HepG2 (cell line): Measurements from ENCODE around the gene AUNIP. TPM values are rescaled to one million over a fixed set of nuclear protein-coding genes. Genes with fewer than 3 reads are reported as not detected.

Experiments
- ATAC-seq: fragments of 200-7000 bp; cut with Tn5 transposase; 3 replicates; pipeline ENCODE4 v1.9.1; 2020; ENCODE audit warnings: mild to moderate bottlenecking, moderate library complexity
- BruUV-seq: library from RNA; stranded (reverse); fragments of 400-500 nt; replicated peaks from 2 replicates; lab custom pipeline; 2021; lab: Mats Ljungman, UMichigan
- CTCF ChIA-PET: fragments of 300-600 bp; formaldehyde crosslinking; extraction: SDS; loops from one replicate; lab custom pipeline; 2021; ENCODE audit warnings: low total read pairs, inconsistent platforms, low intra/inter-chr PET ratio; lab: Yijun Ruan, JAX
- POLR2A ChIA-PET: fragments of 350-600 bp; sonication (Branson Sonifier 250); formaldehyde crosslinking; loops from one replicate; lab custom pipeline; 2020; ENCODE audit warnings: antibody characterized with exemption, inconsistent platforms; lab: Yijun Ruan, JAX
- DNase-seq: peaks from one replicate; pipeline ENCODE4 v3.0.0-alpha.2; 2015; ENCODE audit warnings: low spot score
- FAIRE-seq: peaks from 3 replicates; lab custom pipeline; 2011; peaks lifted over from hg19 to GRCh38; lab: Jason Lieb, UNC
- H2AFZ ChIP-seq: one replicate; pipeline ENCODE4 v1.6.1; 2011; ENCODE audit warnings: low read length, inconsistent platforms
- H3K27ac ChIP-seq: fragments of 300-600 bp; 3 replicates; pipeline ENCODE4 v1.8.0; 2011; ENCODE audit warnings: mixed run types, mild to moderate bottlenecking, mixed read lengths, low read length, inconsistent platforms; ENCODE audit not compliant: insufficient read depth; ENCODE audit errors: extremely low read length
- H3K27me3 ChIP-seq, 2 experiments: fragments of 200-600 bp in 1 of 2; 2 replicates in 1 of 2; 3 replicates in 1 of 2; pipeline versions ENCODE4 v1.6.0 to v1.8.0; 2011; ENCODE audit warnings: low read length in 2 of 2, mild to moderate bottlenecking in 2 of 2, moderate library complexity in 2 of 2, inconsistent platforms in 1 of 2; ENCODE audit not compliant: insufficient read depth in 2 of 2, control insufficient read depth in 1 of 2
- H3K36me3 ChIP-seq, 2 experiments: fragments of 200-600 bp in 1 of 2; replicated peaks in 1 of 2; 2 replicates in 1 of 2; 3 replicates in 1 of 2; pipeline versions ENCODE4 v1.5.1 to v1.8.0; 2011; ENCODE audit warnings: low read length in 2 of 2, inconsistent platforms in 1 of 2; ENCODE audit not compliant: insufficient read depth in 2 of 2, control insufficient read depth in 1 of 2
- H3K4me1 ChIP-seq: 2 replicates; pipeline ENCODE4 v1.5.1; 2012; ENCODE audit warnings: low read length, inconsistent platforms; ENCODE audit not compliant: insufficient read depth
- H3K4me2 ChIP-seq: 2 replicates; pipeline ENCODE4 v1.6.0; 2011; ENCODE audit warnings: low read depth, low read length, inconsistent platforms
- H3K4me3 ChIP-seq, 3 experiments: fragments of 200-600 bp in 1 of 3; sonication (generic), shearing (Covaris generic) in 1 of 3; replicated peaks in 1 of 3; 2 replicates each; pipeline ENCODE4 v1.5.1; 2011 to 2016; ENCODE audit warnings: low read length in 3 of 3, inconsistent platforms in 2 of 3, low read depth in 2 of 3, mild to moderate bottlenecking in 2 of 3, control low read depth in 1 of 3, mixed read lengths in 1 of 3; ENCODE audit not compliant: insufficient read depth in 1 of 3
- H3K79me2 ChIP-seq: one replicate; pipeline ENCODE4 v1.6.1; 2011; ENCODE audit warnings: low read length, inconsistent platforms; ENCODE audit not compliant: insufficient read depth
- H3K9ac ChIP-seq: 2 replicates; pipeline ENCODE4 v1.6.0; 2011; ENCODE audit warnings: mild to moderate bottlenecking, low read depth, low read length, inconsistent platforms; ENCODE audit not compliant: insufficient read depth
- H3K9me3 ChIP-seq: 2 replicates; pipeline ENCODE4 v1.5.1; 2012; ENCODE audit warnings: mild to moderate bottlenecking, low read length
- H4K20me1 ChIP-seq: 2 replicates; pipeline ENCODE4 v1.6.0; 2011; ENCODE audit warnings: inconsistent platforms, mild to moderate bottlenecking, low read length, moderate library complexity; ENCODE audit not compliant: insufficient read depth
- PHF8 ChIP-seq: sonication (generic); formaldehyde crosslinking; IDR thresholded peaks from 2 replicates; pipeline ENCODE4 v1.5.0; 2020; ENCODE audit warnings: missing genetic modification reagents
- TBX3 ChIP-seq: fragments of 450-650 bp; IDR thresholded peaks from 2 replicates; pipeline ENCODE4 v1.6.1; 2017; ENCODE audit warnings: antibody characterized with exemption, mild to moderate bottlenecking, inconsistent platforms, borderline replicate concordance
- ZNF317 ChIP-seq: sonication (generic); formaldehyde crosslinking; IDR thresholded peaks from 2 replicates; pipeline ENCODE4 v1.5.0; 2020; ENCODE audit warnings: mild to moderate bottlenecking, missing genetic modification reagents
- ZNF556 ChIP-seq: sonication (generic); formaldehyde crosslinking; IDR thresholded peaks from 2 replicates; pipeline ENCODE4 v1.4.0; 2020; ENCODE audit warnings: mild to moderate bottlenecking, missing genetic modification reagents, borderline replicate concordance
- WGBS: methylation state at CpG from one replicate; pipeline ENCODE4 v1.1.6; 2017; ENCODE audit warnings: low lambda C conversion rate; 5-methylcytosine and 5-hydroxymethylcytosine counted together
- in situ Hi-C: cut with HindIII; loops from 2 replicates; pipeline ENCODE4 v1.10.0; 2017; ENCODE audit warnings: low pct_unique_long_range_greater_than_20kb; ENCODE audit not compliant: extremely low pct_ligation_motif_present
- intact Hi-C: fragments of 100-400 bp; cut with micrococcal nuclease; formaldehyde crosslinking; loops from one replicate; pipeline ENCODE4 v1.10.0; 2022; ENCODE audit not compliant: unreplicated experiment
- polyA plus RNA-seq, 8 experiments: library from polyadenylated mRNA; depleted of rRNA in 3 of 8; stranded (reverse) in 7 of 8; unstranded in 1 of 8; fragments of >200 nt; fragmentation: Illumina TruSeq in 4 of 8; extraction: Trizol in 4 of 8; gene quantifications; 2 replicates each; pipeline versions ENCODE4 v1.2.1 to v1.2.3, GENCODE V29; 2011 to 2016; ENCODE audit warnings: low read depth in 4 of 8, missing spikeins in 1 of 8, mixed read lengths in 1 of 8; ENCODE audit not compliant: insufficient read depth in 1 of 8
- total RNA-seq, 5 experiments: library from RNA; depleted of rRNA; stranded (reverse); fragments of >200 nt; fragmentation: Illumina TruSeq; extraction: Trizol; gene quantifications; 2 replicates each; pipeline ENCODE4 v1.2.3, GENCODE V29; 2016; ENCODE audit warnings: low read depth in 1 of 5
- TF ChIP-seq, protein P1 (sequence below): IDR thresholded peaks from 2 replicates; pipeline ENCODE4 v1.6.1; 2016; ENCODE audit warnings: control low read depth
- TF ChIP-seq, protein P2 (sequence below): fragments of 450-650 bp; IDR thresholded peaks from 2 replicates; pipeline ENCODE4 v1.6.1; 2017
- TF ChIP-seq, protein P3 (sequence below): fragments of 450-650 bp; IDR thresholded peaks from 2 replicates; pipeline ENCODE4 v1.6.1; 2016

AUNIP gene
- total and polyA plus RNA-seq, 2 of the 13 experiments (the other 11 are each of a cell fraction or from before 2014, with no cell fraction given), result 3.8 to 12.3 TPM

GRCh38 chr1:25893116-25893515, 33.9 kb upstream of the AUNIP start:
- DNase-seq (no peak), ATAC-seq (no peak), FAIRE-seq (no peak)
- Histone ChIP-seq H2AFZ (no peak overlapping the region), H3K4me3 (no peak overlapping the region), H3K27me3 (no peaks in the 10 kb centered on the region), H3K4me2 (no peak overlapping the region), H3K36me3 (peaks cover 0 to under 1% of the 10 kb centered on the region in 2 experiments; a peak in 1 of 5 replicates), H3K27ac (no peak overlapping the region), H4K20me1 (no peaks in the 10 kb centered on the region), H3K4me1 (peaks cover 39% of the 10 kb centered on the region), H3K9ac (no peak overlapping the region), H3K79me2 (no peaks in the 10 kb centered on the region), H3K9me3 (no peaks in the 10 kb centered on the region)
- TF ChIP-seq, protein P1, sequence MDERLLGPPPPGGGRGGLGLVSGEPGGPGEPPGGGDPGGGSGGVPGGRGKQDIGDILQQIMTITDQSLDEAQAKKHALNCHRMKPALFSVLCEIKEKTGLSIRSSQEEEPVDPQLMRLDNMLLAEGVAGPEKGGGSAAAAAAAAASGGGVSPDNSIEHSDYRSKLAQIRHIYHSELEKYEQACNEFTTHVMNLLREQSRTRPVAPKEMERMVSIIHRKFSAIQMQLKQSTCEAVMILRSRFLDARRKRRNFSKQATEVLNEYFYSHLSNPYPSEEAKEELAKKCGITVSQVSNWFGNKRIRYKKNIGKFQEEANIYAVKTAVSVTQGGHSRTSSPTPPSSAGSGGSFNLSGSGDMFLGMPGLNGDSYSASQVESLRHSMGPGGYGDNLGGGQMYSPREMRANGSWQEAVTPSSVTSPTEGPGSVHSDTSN (CRISPR knock-in tag), result no peak
- TF ChIP-seq ZNF317 (CRISPR knock-in tag) (no peak), PHF8 (CRISPR knock-in tag) (no peak), TBX3 (no peak), ZNF556 (no peak)
- TF ChIP-seq, protein P2, sequence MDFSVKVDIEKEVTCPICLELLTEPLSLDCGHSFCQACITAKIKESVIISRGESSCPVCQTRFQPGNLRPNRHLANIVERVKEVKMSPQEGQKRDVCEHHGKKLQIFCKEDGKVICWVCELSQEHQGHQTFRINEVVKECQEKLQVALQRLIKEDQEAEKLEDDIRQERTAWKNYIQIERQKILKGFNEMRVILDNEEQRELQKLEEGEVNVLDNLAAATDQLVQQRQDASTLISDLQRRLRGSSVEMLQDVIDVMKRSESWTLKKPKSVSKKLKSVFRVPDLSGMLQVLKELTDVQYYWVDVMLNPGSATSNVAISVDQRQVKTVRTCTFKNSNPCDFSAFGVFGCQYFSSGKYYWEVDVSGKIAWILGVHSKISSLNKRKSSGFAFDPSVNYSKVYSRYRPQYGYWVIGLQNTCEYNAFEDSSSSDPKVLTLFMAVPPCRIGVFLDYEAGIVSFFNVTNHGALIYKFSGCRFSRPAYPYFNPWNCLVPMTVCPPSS, result no peak
- TF ChIP-seq, protein P3, sequence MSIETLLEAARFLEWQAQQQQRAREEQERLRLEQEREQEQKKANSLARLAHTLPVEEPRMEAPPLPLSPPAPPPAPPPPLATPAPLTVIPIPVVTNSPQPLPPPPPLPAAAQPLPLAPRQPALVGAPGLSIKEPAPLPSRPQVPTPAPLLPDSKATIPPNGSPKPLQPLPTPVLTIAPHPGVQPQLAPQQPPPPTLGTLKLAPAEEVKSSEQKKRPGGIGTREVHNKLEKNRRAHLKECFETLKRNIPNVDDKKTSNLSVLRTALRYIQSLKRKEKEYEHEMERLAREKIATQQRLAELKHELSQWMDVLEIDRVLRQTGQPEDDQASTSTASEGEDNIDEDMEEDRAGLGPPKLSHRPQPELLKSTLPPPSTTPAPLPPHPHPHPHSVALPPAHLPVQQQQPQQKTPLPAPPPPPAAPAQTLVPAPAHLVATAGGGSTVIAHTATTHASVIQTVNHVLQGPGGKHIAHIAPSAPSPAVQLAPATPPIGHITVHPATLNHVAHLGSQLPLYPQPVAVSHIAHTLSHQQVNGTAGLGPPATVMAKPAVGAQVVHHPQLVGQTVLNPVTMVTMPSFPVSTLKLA, result no peak
- CTCF ChIA-PET, result no interaction called here
- BruUV-seq, result no TSS peak
- in situ Hi-C loops, result loop anchor here (10.0 kb wide), 1 partner anchor 272 kb away; the partner anchor contains the start of genes C1orf232 and ZNF593
- intact Hi-C loops, result loop anchor here (5.0 kb wide), 1 partner anchor 71 kb away; no protein-coding TSS in a partner anchor
- POLR2A ChIA-PET, result interaction anchor here (1.6 kb wide), 1 partner anchor 14 kb away, joined by 4 read pairs; no protein-coding TSS in a partner anchor
- WGBS, result 87% methylated on average over 4 of the region's 4 CpGs
